Smooth muscle cell (in vitro differentiated cells): ENCODE results near the gene CFL1. TPM values are rescaled to one million over a fixed set of nuclear protein-coding genes. Genes with fewer than 3 reads are reported as not detected.
A peak's percentile ranks its signal among the peaks of the same experiment; 100 is the strongest.
"Not testable (repeated sequence)": the region's sequence is repeated elsewhere in the genome, so short reads cannot be mapped to it uniquely, and the experiment has no call there.

Source experiments
- DNase-seq: peaks from one replicate; lab custom pipeline; 2025; ENCODE audit not compliant: unreplicated experiment; lab: John Stamatoyannopoulos, UW
- H2AFZ ChIP-seq: fragments of 200-600 bp; sonication (generic); 2 replicates; pipeline ENCODE4 v1.6.0; 2016; ENCODE audit warnings: antibody characterized with exemption, low read depth, mild to moderate bottlenecking
- H3F3A ChIP-seq: fragments of 200-600 bp; sonication (generic); 2 replicates; pipeline ENCODE4 v1.6.0; 2017; ENCODE audit warnings: antibody characterized with exemption, low read depth
- H3K27ac ChIP-seq: fragments of 200-600 bp; sonication (generic); 2 replicates; pipeline ENCODE4 v1.5.1; 2016; ENCODE audit warnings: low read depth, mild to moderate bottlenecking
- H3K27me3 ChIP-seq: fragments of 200-600 bp; sonication (generic); 2 replicates; pipeline ENCODE4 v1.6.1; 2016; ENCODE audit warnings: low read depth, mild to moderate bottlenecking
- H3K36me3 ChIP-seq: fragments of 200-600 bp; sonication (generic); 2 replicates; pipeline ENCODE4 v1.5.1; 2016; ENCODE audit warnings: low read depth
- H3K4me1 ChIP-seq: fragments of 200-600 bp; sonication (generic); 2 replicates; pipeline ENCODE4 v1.5.1; 2016; ENCODE audit warnings: low read depth
- H3K4me2 ChIP-seq: fragments of 200-600 bp; sonication (generic); 2 replicates; pipeline ENCODE4 v1.6.0; 2016; ENCODE audit warnings: mild to moderate bottlenecking
- H3K4me3 ChIP-seq: fragments of 200-600 bp; sonication (generic); 2 replicates; pipeline ENCODE4 v1.5.1; 2016; ENCODE audit warnings: mild to moderate bottlenecking
- H3K79me2 ChIP-seq: fragments of 200-600 bp; sonication (generic); 2 replicates; pipeline ENCODE4 v1.6.0; 2016; ENCODE audit warnings: low read depth, mild to moderate bottlenecking
- H3K9ac ChIP-seq: fragments of 200-600 bp; sonication (generic); 2 replicates; pipeline ENCODE4 v1.6.0; 2016; ENCODE audit warnings: low read depth
- H3K9me3 ChIP-seq: fragments of 200-600 bp; sonication (generic); replicated peaks from 2 replicates; pipeline ENCODE4 v1.5.1; 2016; ENCODE audit warnings: low read depth
- H4K20me1 ChIP-seq: fragments of 200-600 bp; sonication (generic); 2 replicates; pipeline ENCODE4 v1.6.0; 2016; ENCODE audit warnings: low read depth
- CTCF ChIP-seq: fragments of 200-600 bp; sonication (generic); IDR thresholded peaks from 2 replicates; pipeline ENCODE4 v1.5.1; 2017; ENCODE audit warnings: borderline replicate concordance, mild to moderate bottlenecking, antibody characterized with exemption; ENCODE audit not compliant: insufficient read depth, poor library complexity, severe bottlenecking
- WGBS: methylation state at CpG from one replicate; pipeline ENCODE4 v1.1.7; 2016; ENCODE audit warnings: low lambda C conversion rate; 5-methylcytosine and 5-hydroxymethylcytosine counted together
- polyA plus RNA-seq: library from polyadenylated mRNA; unstranded; fragments of >200 nt; fragmentation: Nextera tagmentation; extraction: Ambion mirVana; gene quantifications from 2 replicates; pipeline ENCODE4 v1.2.1, GENCODE V29; 2016
- total RNA-seq: library from RNA; depleted of rRNA; stranded (reverse); fragments of >200 nt; gene quantifications from 2 replicates; pipeline ENCODE4 v1.2.3, GENCODE V29; 2014

CFL1 gene
- total and polyA plus RNA-seq, 2 experiments from 2014 or later = 1,255 to 3,052 TPM

- TF ChIP-seq CTCF = no peak
- WGBS = 81% methylated on average over 3 of the region's 3 CpGs
- Histone ChIP-seq H3K4me2 (no peak overlapping the region), H2AFZ (no peak overlapping the region), H3K27me3 (no peaks in the 10 kb centered on the region), H3K27ac (no peak overlapping the region), H4K20me1 (no peaks in the 10 kb centered on the region), H3K4me1 (no peaks in the 10 kb centered on the region), H3F3A (no peaks in the 10 kb centered on the region), H3K9ac (no peak overlapping the region), H3K36me3 (no peaks in the 10 kb centered on the region), H3K4me3 (no peak overlapping the region), H3K9me3 (no peaks in the 10 kb centered on the region), H3K79me2 (no peaks in the 10 kb centered on the region)
- no peak for DNase-seq
Observed at GRCh38 chr11:65843811-65844210, 14.2 kb downstream of the CFL1 start.

- DNase-seq = no peak
- no peak overlapping the region for H3K27ac ChIP-seq
- H3F3A ChIP-seq = no peaks in the 10 kb centered on the region
- 96% methylated on average over 4 of the region's 4 CpGs for WGBS
- H3K36me3 ChIP-seq = no peaks in the 10 kb centered on the region
- H3K4me2 ChIP-seq = no peak overlapping the region
- no peaks in the 10 kb centered on the region for H3K27me3 ChIP-seq
- H3K9ac ChIP-seq = no peak overlapping the region
- TF ChIP-seq CTCF = no peak
- H3K79me2 ChIP-seq = no peaks in the 10 kb centered on the region
- no peaks in the 10 kb centered on the region for H3K9me3 ChIP-seq
- H2AFZ ChIP-seq = no peak overlapping the region
- H3K4me3 ChIP-seq = no peak overlapping the region
- H4K20me1 ChIP-seq = no peaks in the 10 kb centered on the region
- no peaks in the 10 kb centered on the region for H3K4me1 ChIP-seq
Observed at GRCh38 chr11:65842144-65842543, 15.8 kb downstream of the CFL1 start.

- H3K4me3 ChIP-seq = peak overlapping the region; percentile 73
- 56% methylated on average over 6 of the region's 6 CpGs for WGBS
- no peak overlapping the region for H2AFZ ChIP-seq
- no peaks in the 10 kb centered on the region for H3F3A ChIP-seq
- H3K9me3 ChIP-seq = no peaks in the 10 kb centered on the region
- no peak for DNase-seq
- peaks cover 14% of the 10 kb centered on the region for H3K4me1 ChIP-seq
- H3K79me2 ChIP-seq = no peaks in the 10 kb centered on the region
- H4K20me1 ChIP-seq = no peaks in the 10 kb centered on the region
- no peak for TF ChIP-seq CTCF
- no peaks in the 10 kb centered on the region for H3K27me3 ChIP-seq
- H3K36me3 ChIP-seq = no peaks in the 10 kb centered on the region
- peak overlapping the region; percentile 90 for H3K4me2 ChIP-seq
- H3K27ac ChIP-seq = no peak overlapping the region
- no peak overlapping the region for H3K9ac ChIP-seq
Observed at GRCh38 chr11:65834202-65834601, 23.8 kb downstream of the CFL1 start.

- no peaks in the 10 kb centered on the region for H3K36me3 ChIP-seq
- peak; percentile 73 for DNase-seq
- WGBS = 3% methylated on average over 47 of the region's 63 CpGs
- no peaks in the 10 kb centered on the region for H3K9me3 ChIP-seq
- H2AFZ ChIP-seq = peak within 1 kb of the TSS; percentile 85
- H3K27ac ChIP-seq = no peak within 1 kb of the TSS
- H4K20me1 ChIP-seq = no peaks in the 10 kb centered on the region
- no peaks in the 10 kb centered on the region for H3K79me2 ChIP-seq
- peak within 1 kb of the TSS; percentile 49 for H3K9ac ChIP-seq
- peaks cover 14% of the 10 kb centered on the region for H3K4me1 ChIP-seq
- no peaks in the 10 kb centered on the region for H3F3A ChIP-seq
- H3K4me2 ChIP-seq = peak within 1 kb of the TSS; percentile 90
- peak within 1 kb of the TSS; percentile 73 for H3K4me3 ChIP-seq
- no peak for TF ChIP-seq CTCF
- H3K27me3 ChIP-seq = no peaks in the 10 kb centered on the region
Observed at GRCh38 chr11:65833297-65834030, 24.5 kb downstream of the CFL1 start, which contains the start of gene SNX32. Gene SNX32 (plus strand): TSS chr11:65833963. CDS start chr11:65834066, 103 bp downstream.

- not testable (repeated sequence) for H3K9me3 ChIP-seq, H3K4me2 ChIP-seq, H3F3A ChIP-seq, H4K20me1 ChIP-seq, H3K27ac ChIP-seq, H3K4me3 ChIP-seq, H3K36me3 ChIP-seq, H3K27me3 ChIP-seq, H2AFZ ChIP-seq, DNase-seq, H3K9ac ChIP-seq, H3K79me2 ChIP-seq
- H3K4me1 ChIP-seq = peaks cover 14% of the 10 kb centered on the region
Observed at GRCh38 chr11:65832231-65832630, 25.7 kb downstream of the CFL1 start.
